HepG2 (cell line): ENCODE data around the gene TNFAIP1. TPM values are rescaled to one million over a fixed set of nuclear protein-coding genes. Genes with fewer than 3 reads are reported as not detected.

Experiments used
- ATAC-seq: fragments of 200-7000 bp; cut with Tn5 transposase; 3 replicates; pipeline ENCODE4 v1.9.1; 2020; ENCODE audit warnings: mild to moderate bottlenecking, moderate library complexity
- BruUV-seq: library from RNA; stranded (reverse); fragments of 400-500 nt; replicated peaks from 2 replicates; lab custom pipeline; 2021; lab: Mats Ljungman, UMichigan
- CTCF ChIA-PET: fragments of 300-600 bp; formaldehyde crosslinking; extraction: SDS; loops from one replicate; lab custom pipeline; 2021; ENCODE audit warnings: low total read pairs, inconsistent platforms, low intra/inter-chr PET ratio; lab: Yijun Ruan, JAX
- POLR2A ChIA-PET: fragments of 350-600 bp; sonication (Branson Sonifier 250); formaldehyde crosslinking; loops from one replicate; lab custom pipeline; 2020; ENCODE audit warnings: antibody characterized with exemption, inconsistent platforms; lab: Yijun Ruan, JAX
- DNase-seq: peaks from one replicate; pipeline ENCODE4 v3.0.0-alpha.2; 2015; ENCODE audit warnings: low spot score
- FAIRE-seq: peaks from 3 replicates; lab custom pipeline; 2011; peaks lifted over from hg19 to GRCh38; lab: Jason Lieb, UNC
- H2AFZ ChIP-seq: one replicate; pipeline ENCODE4 v1.6.1; 2011; ENCODE audit warnings: low read length, inconsistent platforms
- H3K27ac ChIP-seq: fragments of 300-600 bp; 3 replicates; pipeline ENCODE4 v1.8.0; 2011; ENCODE audit warnings: mixed run types, mild to moderate bottlenecking, mixed read lengths, low read length, inconsistent platforms; ENCODE audit not compliant: insufficient read depth; ENCODE audit errors: extremely low read length
- H3K27me3 ChIP-seq, 2 experiments: fragments of 200-600 bp in 1 of 2; 2 replicates in 1 of 2; 3 replicates in 1 of 2; pipeline versions ENCODE4 v1.6.0 to v1.8.0; 2011; ENCODE audit warnings: low read length in 2 of 2, mild to moderate bottlenecking in 2 of 2, moderate library complexity in 2 of 2, inconsistent platforms in 1 of 2; ENCODE audit not compliant: insufficient read depth in 2 of 2, control insufficient read depth in 1 of 2
- H3K36me3 ChIP-seq, 2 experiments: fragments of 200-600 bp in 1 of 2; replicated peaks in 1 of 2; 2 replicates in 1 of 2; 3 replicates in 1 of 2; pipeline versions ENCODE4 v1.5.1 to v1.8.0; 2011; ENCODE audit warnings: low read length in 2 of 2, inconsistent platforms in 1 of 2; ENCODE audit not compliant: insufficient read depth in 2 of 2, control insufficient read depth in 1 of 2
- H3K4me1 ChIP-seq: 2 replicates; pipeline ENCODE4 v1.5.1; 2012; ENCODE audit warnings: low read length, inconsistent platforms; ENCODE audit not compliant: insufficient read depth
- H3K4me2 ChIP-seq: 2 replicates; pipeline ENCODE4 v1.6.0; 2011; ENCODE audit warnings: low read depth, low read length, inconsistent platforms
- H3K4me3 ChIP-seq, 3 experiments: fragments of 200-600 bp in 1 of 3; sonication (generic), shearing (Covaris generic) in 1 of 3; replicated peaks in 1 of 3; 2 replicates each; pipeline ENCODE4 v1.5.1; 2011 to 2016; ENCODE audit warnings: low read length in 3 of 3, inconsistent platforms in 2 of 3, low read depth in 2 of 3, mild to moderate bottlenecking in 2 of 3, control low read depth in 1 of 3, mixed read lengths in 1 of 3; ENCODE audit not compliant: insufficient read depth in 1 of 3
- H3K79me2 ChIP-seq: one replicate; pipeline ENCODE4 v1.6.1; 2011; ENCODE audit warnings: low read length, inconsistent platforms; ENCODE audit not compliant: insufficient read depth
- H3K9ac ChIP-seq: 2 replicates; pipeline ENCODE4 v1.6.0; 2011; ENCODE audit warnings: mild to moderate bottlenecking, low read depth, low read length, inconsistent platforms; ENCODE audit not compliant: insufficient read depth
- H3K9me3 ChIP-seq: 2 replicates; pipeline ENCODE4 v1.5.1; 2012; ENCODE audit warnings: mild to moderate bottlenecking, low read length
- H4K20me1 ChIP-seq: 2 replicates; pipeline ENCODE4 v1.6.0; 2011; ENCODE audit warnings: inconsistent platforms, mild to moderate bottlenecking, low read length, moderate library complexity; ENCODE audit not compliant: insufficient read depth
- ARID4A ChIP-seq: sonication (generic); formaldehyde crosslinking; IDR thresholded peaks from 2 replicates; pipeline ENCODE4 v1.5.0; 2020; ENCODE audit warnings: mild to moderate bottlenecking, missing genetic modification reagents, borderline replicate concordance
- KMT2B ChIP-seq: IDR thresholded peaks from 2 replicates; pipeline ENCODE4 v1.6.1; 2016; ENCODE audit warnings: missing genetic modification reagents, missing compliant biosample characterization
- NR2F2 ChIP-seq: IDR thresholded peaks from 2 replicates; pipeline ENCODE4 v1.6.1; 2012; ENCODE audit warnings: low read depth, inconsistent platforms, borderline replicate concordance
- RFX3 ChIP-seq: IDR thresholded peaks from 2 replicates; pipeline ENCODE4 v1.6.1; 2016; ENCODE audit warnings: missing biosample characterization, missing genetic modification reagents
- TP53 ChIP-seq: sonication (generic); formaldehyde crosslinking; conservative IDR thresholded peaks from 2 replicates; pipeline ENCODE4 v1.4.0; 2020; ENCODE audit warnings: missing genetic modification reagents
- ZBTB1 ChIP-seq: sonication (generic); formaldehyde crosslinking; IDR thresholded peaks from 2 replicates; pipeline ENCODE4 v1.4.0; 2020; ENCODE audit warnings: missing genetic modification reagents, borderline replicate concordance
- ZNF331 ChIP-seq: sonication (generic); formaldehyde crosslinking; IDR thresholded peaks from 2 replicates; pipeline ENCODE4 v1.4.0; 2020; ENCODE audit warnings: missing genetic modification reagents
- ZNF816 ChIP-seq: sonication (generic); formaldehyde crosslinking; IDR thresholded peaks from 2 replicates; pipeline ENCODE4 v1.8.0; 2022; ENCODE audit warnings: missing genetic modification reagents, mild to moderate bottlenecking, borderline replicate concordance
- WGBS: methylation state at CpG from one replicate; pipeline ENCODE4 v1.1.6; 2017; ENCODE audit warnings: low lambda C conversion rate; 5-methylcytosine and 5-hydroxymethylcytosine counted together
- in situ Hi-C: cut with HindIII; loops from 2 replicates; pipeline ENCODE4 v1.10.0; 2017; ENCODE audit warnings: low pct_unique_long_range_greater_than_20kb; ENCODE audit not compliant: extremely low pct_ligation_motif_present
- intact Hi-C: fragments of 100-400 bp; cut with micrococcal nuclease; formaldehyde crosslinking; loops from one replicate; pipeline ENCODE4 v1.10.0; 2022; ENCODE audit not compliant: unreplicated experiment
- polyA plus RNA-seq, 8 experiments: library from polyadenylated mRNA; depleted of rRNA in 3 of 8; stranded (reverse) in 7 of 8; unstranded in 1 of 8; fragments of >200 nt; fragmentation: Illumina TruSeq in 4 of 8; extraction: Trizol in 4 of 8; gene quantifications; 2 replicates each; pipeline versions ENCODE4 v1.2.1 to v1.2.3, GENCODE V29; 2011 to 2016; ENCODE audit warnings: low read depth in 4 of 8, missing spikeins in 1 of 8, mixed read lengths in 1 of 8; ENCODE audit not compliant: insufficient read depth in 1 of 8
- total RNA-seq, 5 experiments: library from RNA; depleted of rRNA; stranded (reverse); fragments of >200 nt; fragmentation: Illumina TruSeq; extraction: Trizol; gene quantifications; 2 replicates each; pipeline ENCODE4 v1.2.3, GENCODE V29; 2016; ENCODE audit warnings: low read depth in 1 of 5
- TF ChIP-seq, protein P1 (sequence below): sonication (generic); formaldehyde crosslinking; IDR thresholded peaks from 2 replicates; pipeline ENCODE4 v1.4.0; 2020; ENCODE audit warnings: mild to moderate bottlenecking, missing genetic modification reagents
- TF ChIP-seq, protein P2 (sequence below): sonication (generic); formaldehyde crosslinking; IDR thresholded peaks from 2 replicates; pipeline ENCODE4 v1.4.0; 2020; ENCODE audit warnings: missing genetic modification reagents, mild to moderate bottlenecking, borderline replicate concordance
- TF ChIP-seq, protein P3 (sequence below): sonication (generic); formaldehyde crosslinking; IDR thresholded peaks from 2 replicates; pipeline ENCODE4 v1.5.1; 2020; ENCODE audit warnings: mild to moderate bottlenecking, missing genetic modification reagents, moderate library complexity

Gene TNFAIP1
- total and polyA plus RNA-seq, 2 of the 13 experiments (the other 11 are each of a cell fraction or from before 2014, with no cell fraction given) = 17.5 to 40.6 TPM

DNA sequence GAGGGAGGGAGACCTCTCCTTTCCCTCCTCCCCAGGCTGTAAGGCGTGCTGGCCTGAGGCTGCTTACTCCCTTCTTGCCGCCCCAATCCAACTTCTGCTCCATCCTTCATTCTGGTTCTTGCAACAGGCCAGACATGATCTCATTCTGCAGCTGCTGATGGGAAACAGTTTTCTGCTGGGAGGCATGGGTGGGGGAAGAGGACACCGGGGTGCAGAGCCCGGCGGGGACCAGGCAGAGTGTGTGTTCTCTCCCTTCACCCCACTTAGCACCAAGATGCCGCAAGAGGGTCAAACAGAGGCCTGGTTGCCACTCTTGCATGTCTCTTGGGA, 37.3 kb downstream of the TNFAIP1 start:
- WGBS = 90% methylated on average over 6 of the region's 6 CpGs
- Histone ChIP-seq H3K36me3 (no peaks in the 10 kb centered on the region), H3K4me3 (no peak overlapping the region), H4K20me1 (no peaks in the 10 kb centered on the region), H3K4me1 (peaks cover 34% of the 10 kb centered on the region), H3K27me3 (no peaks in the 10 kb centered on the region)
- no peak for FAIRE-seq
- POLR2A ChIA-PET = interaction anchor here (1.0 kb wide), 1 partner anchor 16 kb away, joined by 4 read pairs; the partner anchor contains the start of gene POLDIP2
- TF ChIP-seq, protein P1, sequence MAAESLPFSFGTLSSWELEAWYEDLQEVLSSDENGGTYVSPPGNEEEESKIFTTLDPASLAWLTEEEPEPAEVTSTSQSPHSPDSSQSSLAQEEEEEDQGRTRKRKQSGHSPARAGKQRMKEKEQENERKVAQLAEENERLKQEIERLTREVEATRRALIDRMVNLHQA (CRISPR knock-in tag) = no peak
- TF ChIP-seq RFX3 (CRISPR knock-in tag) (no peak), ZNF331 (CRISPR knock-in tag) (no peak), NR2F2 (no peak), ZNF816 (CRISPR knock-in tag) (no peak), ZBTB1 (CRISPR knock-in tag) (no peak), ARID4A (CRISPR knock-in tag) (no peak), KMT2B (CRISPR knock-in tag) (no peak), TP53 (CRISPR knock-in tag) (no peak)
- TF ChIP-seq, protein P2, sequence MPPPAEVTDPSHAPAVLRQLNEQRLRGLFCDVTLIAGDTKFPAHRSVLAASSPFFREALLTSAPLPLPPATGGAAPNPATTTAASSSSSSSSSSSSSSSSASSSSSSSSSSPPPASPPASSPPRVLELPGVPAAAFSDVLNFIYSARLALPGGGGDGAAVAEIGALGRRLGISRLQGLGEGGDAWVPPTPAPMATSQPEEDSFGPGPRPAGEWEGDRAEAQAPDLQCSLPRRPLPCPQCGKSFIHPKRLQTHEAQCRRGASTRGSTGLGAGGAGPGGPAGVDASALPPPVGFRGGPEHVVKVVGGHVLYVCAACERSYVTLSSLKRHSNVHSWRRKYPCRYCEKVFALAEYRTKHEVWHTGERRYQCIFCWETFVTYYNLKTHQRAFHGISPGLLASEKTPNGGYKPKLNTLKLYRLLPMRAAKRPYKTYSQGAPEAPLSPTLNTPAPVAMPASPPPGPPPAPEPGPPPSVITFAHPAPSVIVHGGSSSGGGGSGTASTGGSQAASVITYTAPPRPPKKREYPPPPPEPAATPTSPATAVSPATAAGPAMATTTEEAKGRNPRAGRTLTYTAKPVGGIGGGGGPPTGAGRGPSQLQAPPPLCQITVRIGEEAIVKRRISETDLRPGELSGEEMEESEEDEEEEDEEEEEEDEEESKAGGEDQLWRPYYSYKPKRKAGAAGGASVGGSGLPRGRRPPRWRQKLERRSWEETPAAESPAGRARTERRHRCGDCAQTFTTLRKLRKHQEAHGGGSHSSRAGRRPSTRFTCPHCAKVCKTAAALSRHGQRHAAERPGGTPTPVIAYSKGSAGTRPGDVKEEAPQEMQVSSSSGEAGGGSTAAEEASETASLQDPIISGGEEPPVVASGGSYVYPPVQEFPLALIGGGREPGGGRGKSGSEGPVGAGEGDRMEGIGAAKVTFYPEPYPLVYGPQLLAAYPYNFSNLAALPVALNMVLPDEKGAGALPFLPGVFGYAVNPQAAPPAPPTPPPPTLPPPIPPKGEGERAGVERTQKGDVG (CRISPR knock-in tag) = no peak
- TF ChIP-seq, protein P3, sequence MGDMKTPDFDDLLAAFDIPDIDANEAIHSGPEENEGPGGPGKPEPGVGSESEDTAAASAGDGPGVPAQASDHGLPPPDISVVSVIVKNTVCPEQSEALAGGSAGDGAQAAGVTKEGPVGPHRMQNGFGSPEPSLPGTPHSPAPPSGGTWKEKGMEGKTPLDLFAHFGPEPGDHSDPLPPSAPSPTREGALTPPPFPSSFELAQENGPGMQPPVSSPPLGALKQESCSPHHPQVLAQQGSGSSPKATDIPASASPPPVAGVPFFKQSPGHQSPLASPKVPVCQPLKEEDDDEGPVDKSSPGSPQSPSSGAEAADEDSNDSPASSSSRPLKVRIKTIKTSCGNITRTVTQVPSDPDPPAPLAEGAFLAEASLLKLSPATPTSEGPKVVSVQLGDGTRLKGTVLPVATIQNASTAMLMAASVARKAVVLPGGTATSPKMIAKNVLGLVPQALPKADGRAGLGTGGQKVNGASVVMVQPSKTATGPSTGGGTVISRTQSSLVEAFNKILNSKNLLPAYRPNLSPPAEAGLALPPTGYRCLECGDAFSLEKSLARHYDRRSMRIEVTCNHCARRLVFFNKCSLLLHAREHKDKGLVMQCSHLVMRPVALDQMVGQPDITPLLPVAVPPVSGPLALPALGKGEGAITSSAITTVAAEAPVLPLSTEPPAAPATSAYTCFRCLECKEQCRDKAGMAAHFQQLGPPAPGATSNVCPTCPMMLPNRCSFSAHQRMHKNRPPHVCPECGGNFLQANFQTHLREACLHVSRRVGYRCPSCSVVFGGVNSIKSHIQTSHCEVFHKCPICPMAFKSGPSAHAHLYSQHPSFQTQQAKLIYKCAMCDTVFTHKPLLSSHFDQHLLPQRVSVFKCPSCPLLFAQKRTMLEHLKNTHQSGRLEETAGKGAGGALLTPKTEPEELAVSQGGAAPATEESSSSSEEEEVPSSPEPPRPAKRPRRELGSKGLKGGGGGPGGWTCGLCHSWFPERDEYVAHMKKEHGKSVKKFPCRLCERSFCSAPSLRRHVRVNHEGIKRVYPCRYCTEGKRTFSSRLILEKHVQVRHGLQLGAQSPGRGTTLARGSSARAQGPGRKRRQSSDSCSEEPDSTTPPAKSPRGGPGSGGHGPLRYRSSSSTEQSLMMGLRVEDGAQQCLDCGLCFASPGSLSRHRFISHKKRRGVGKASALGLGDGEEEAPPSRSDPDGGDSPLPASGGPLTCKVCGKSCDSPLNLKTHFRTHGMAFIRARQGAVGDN (CRISPR knock-in tag) = no peak
- TF ChIP-seq, all 625 proteins: peak for 0
- no peak overlapping the region for H3K27ac ChIP-seq
- ATAC-seq (no peak), DNase-seq (no peak)
- in situ Hi-C loops (no loop called here), intact Hi-C loops (no loop called here)
- BruUV-seq = no TSS peak
- H3K4me2 ChIP-seq = no peak overlapping the region
- no peaks in the 10 kb centered on the region for H3K9me3 ChIP-seq
- H2AFZ ChIP-seq = no peak overlapping the region
- CTCF ChIA-PET = no interaction called here
- H3K79me2 ChIP-seq = peaks cover 7% of the 10 kb centered on the region
- no peak overlapping the region for H3K9ac ChIP-seq
